A549 (cell line): ENCODE measurements around the gene HS3ST6. TPM values are rescaled to one million over a fixed set of nuclear protein-coding genes. Genes with fewer than 3 reads are reported as not detected.
A peak's percentile ranks its signal among the peaks of the same experiment; 100 is the strongest.
"Not testable (repeated sequence)": the region's sequence is repeated elsewhere in the genome, so short reads cannot be mapped to it uniquely, and the experiment has no call there.

ENCODE experiments used
- ATAC-seq, 2 experiments: fragments of 200-7000 bp in 1 of 2; fragments of >200 bp in 1 of 2; cut with Nextera tagmentation in 1 of 2; cut with Tn5 transposase in 1 of 2; 3 replicates each; pipeline versions ENCODE4 v1.8.0 to v1.9.1; 2018 to 2020; ENCODE audit warnings: mild to moderate bottlenecking in 1 of 2, moderate library complexity in 1 of 2
- CTCF ChIA-PET: fragments of 300-600 bp; sonication (Branson Sonifier 250); formaldehyde crosslinking; extraction: SDS; loops from one replicate; lab custom pipeline; 2021; ENCODE audit warnings: antibody characterized with exemption, inconsistent platforms; lab: Yijun Ruan, JAX
- POLR2A ChIA-PET: fragments of 350-600 bp; formaldehyde crosslinking; extraction: SDS; loops from one replicate; lab custom pipeline; 2021; ENCODE audit warnings: antibody characterized with exemption, inconsistent platforms; lab: Yijun Ruan, JAX
- DNase-seq, 2 experiments: peaks; one replicate each; pipeline versions ENCODE4 v3.0.0 to v3.0.0-alpha.2; 2011 to 2016; ENCODE audit warnings: low read depth in 1 of 2, low spot score in 1 of 2
- FAIRE-seq: peaks from 2 replicates; lab custom pipeline; 2011; peaks lifted over from hg19 to GRCh38; lab: Jason Lieb, UNC
- H3K27ac ChIP-seq, 2 experiments: fragments of >200 bp; sonication (Bioruptor Twin); formaldehyde crosslinking; 3 replicates each; pipeline ENCODE4 v1.5.1; 2016 to 2017
- H3K4me1 ChIP-seq: fragments of >200 bp; sonication (Bioruptor Twin); formaldehyde crosslinking; 3 replicates; pipeline ENCODE4 v1.6.1; 2016
- H3K4me2 ChIP-seq: fragments of >200 bp; sonication (Bioruptor Twin); formaldehyde crosslinking; 3 replicates; pipeline ENCODE4 v1.6.1; 2016
- H3K4me3 ChIP-seq: fragments of >200 bp; sonication (Bioruptor Twin); formaldehyde crosslinking; 3 replicates; pipeline ENCODE4 v1.5.1; 2016
- H3K9me3 ChIP-seq: fragments of >200 bp; sonication (Bioruptor Twin); formaldehyde crosslinking; 3 replicates; pipeline ENCODE4 v1.6.1; 2016
- BCL3 ChIP-seq: fragments of >200 bp; sonication (Bioruptor Twin); formaldehyde crosslinking; IDR thresholded peaks from 3 replicates; pipeline ENCODE4 v1.6.1; 2016
- E2F6 ChIP-seq: IDR thresholded peaks from 2 replicates; pipeline ENCODE4 v1.6.1; 2012; ENCODE audit warnings: low read depth, borderline replicate concordance
- EP300 ChIP-seq, 2 experiments: fragments of >200 bp; sonication (Bioruptor Twin); formaldehyde crosslinking; IDR thresholded peaks; 2 replicates in 1 of 2; 3 replicates in 1 of 2; pipeline ENCODE4 v1.6.1; 2016 to 2017
- FOSL2 ChIP-seq, 2 experiments: fragments of 450-650 bp in 1 of 2; fragments of >200 bp in 1 of 2; sonication (Bioruptor Twin) in 1 of 2; formaldehyde crosslinking; IDR thresholded peaks; 2 replicates each; pipeline versions ENCODE4 v1.5.0 to v1.6.1; 2016 to 2020; ENCODE audit warnings: mild to moderate bottlenecking in 1 of 2, moderate library complexity in 1 of 2
- HEYL ChIP-seq: fragments of 250-450 bp; sonication (Bioruptor Pico); IDR thresholded peaks from 2 replicates; pipeline ENCODE4 v1.8.0; 2021; ENCODE audit warnings: mild to moderate bottlenecking, moderate library complexity
- HOXA7 ChIP-seq: fragments of 250-450 bp; sonication (Bioruptor Pico); IDR thresholded peaks from 2 replicates; pipeline ENCODE4 v1.5.0; 2020; ENCODE audit warnings: mild to moderate bottlenecking, moderate library complexity
- JUNB ChIP-seq: fragments of >200 bp; sonication (Bioruptor Twin); formaldehyde crosslinking; IDR thresholded peaks from 2 replicates; pipeline ENCODE4 v1.6.1; 2016
- MAX ChIP-seq: IDR thresholded peaks from 2 replicates; pipeline ENCODE4 v1.6.1; 2012
- MAZ ChIP-seq: fragments of 150-350 bp; IDR thresholded peaks from 2 replicates; pipeline ENCODE4 v1.6.1; 2014; ENCODE audit warnings: antibody characterized with exemption, low read depth, low read length, borderline replicate concordance
- PBX3 ChIP-seq: IDR thresholded peaks from 2 replicates; pipeline ENCODE4 v1.6.1; 2012
- PHF8 ChIP-seq: fragments of 200-600 bp; sonication (generic); IDR thresholded peaks from 2 replicates; pipeline ENCODE4 v1.6.1; 2016; ENCODE audit warnings: low read depth, mild to moderate bottlenecking, antibody characterized with exemption, moderate library complexity, borderline replicate concordance
- SMC3 ChIP-seq: fragments of >200 bp; sonication (Bioruptor Twin); formaldehyde crosslinking; IDR thresholded peaks from 3 replicates; pipeline ENCODE4 v1.6.1; 2018; ENCODE audit warnings: inconsistent platforms
- SREBF2 ChIP-seq: fragments of 450-650 bp; IDR thresholded peaks from 2 replicates; pipeline ENCODE4 v1.6.1; 2014; ENCODE audit warnings: mild to moderate bottlenecking, moderate library complexity
- ZC3H11A ChIP-seq: fragments of 450-650 bp; IDR thresholded peaks from 2 replicates; pipeline ENCODE4 v1.6.1; 2014; ENCODE audit warnings: antibody characterized with exemption, mild to moderate bottlenecking
- ZNF302 ChIP-seq: fragments of 250-450 bp; sonication (Bioruptor Pico); IDR thresholded peaks from 2 replicates; pipeline ENCODE4 v1.9.0; 2021; ENCODE audit warnings: inconsistent platforms, mild to moderate bottlenecking, moderate library complexity
- WGBS: methylation state at CpG from one replicate; pipeline ENCODE4 v1.1.6; 2017; ENCODE audit errors: missing lambda C conversion rate; 5-methylcytosine and 5-hydroxymethylcytosine counted together
- polyA plus RNA-seq, 4 experiments: library from polyadenylated mRNA; depleted of rRNA in 3 of 4; stranded (reverse); fragments of >200 nt; fragmentation: RNase III in 1 of 4; extraction: RNeasy Plus Mini Kit Qiagen cat#74134 plus additional on column Dnase treatment in 1 of 4; gene quantifications; 2 replicates in 3 of 4; 3 replicates in 1 of 4; pipeline ENCODE4 v1.2.3, GENCODE V29; 2011 to 2017

The HS3ST6 gene
- polyA plus RNA-seq, 2 of the 4 experiments (the other 2 are of a cell fraction): 1.5 to 2.0 TPM

GRCh38 chr16:1876468-1876867 lies 41.7 kb downstream of the HS3ST6 start (continued):
- TF ChIP-seq EP300 (IDR thresholded peaks at IDR 0.05) (no peak), HOXA7 (CRISPR knock-in tag) (no peak), HEYL (CRISPR knock-in tag) (no peak), SMC3 (no peak), FOSL2 (IDR thresholded peaks at IDR 0.05) (no peak), FOSL2 (CRISPR knock-in tag; IDR thresholded peaks at IDR 0.05) (no peak), ZC3H11A (no peak), JUNB (no peak)

- H3K4me3 ChIP-seq, POLR2A ChIA-PET, FAIRE-seq, DNase-seq, H3K9me3 ChIP-seq, H3K4me2 ChIP-seq, ATAC-seq, H3K27ac ChIP-seq: not testable (repeated sequence)
- WGBS: 92% methylated on average over 13 of the region's 13 CpGs
- CTCF ChIA-PET: interaction anchor here (0.8 to 25.7 kb wide), 5 partner anchors 8 to 55 kb away, joined by 3 to 396 read pairs (median 4); no protein-coding TSS in a partner anchor
- peaks cover 21% of the 10 kb centered on the region for H3K4me1 ChIP-seq
Measured at GRCh38 chr16:1876066-1876465, 42.1 kb downstream of the HS3ST6 start.

GRCh38 chr16:1874854-1875253 lies 43.4 kb downstream of the HS3ST6 start:
- no peak for TF ChIP-seq EP300 (IDR thresholded peaks at IDR 0.05)
- CTCF ChIA-PET: interaction anchor here (1.0 to 25.7 kb wide), 5 partner anchors 10 to 56 kb away, joined by 3 to 396 read pairs (median 8); no protein-coding TSS in a partner anchor
- no peaks in the 10 kb centered on the region for H3K9me3 ChIP-seq
- no peak for DNase-seq
- no peak overlapping the region for H3K4me3 ChIP-seq
- ATAC-seq: no peak
- H3K4me2 ChIP-seq: no peak overlapping the region
- no peak for FAIRE-seq
- peaks cover 27% of the 10 kb centered on the region for H3K4me1 ChIP-seq
- WGBS: 67% methylated on average over 6 of the region's 6 CpGs
- POLR2A ChIA-PET: no interaction called here
- H3K27ac ChIP-seq: no peak overlapping the region

GRCh38 chr16:1871974-1872635 lies 46.1 kb downstream of the HS3ST6 start, which contains the start of gene MEIOB:
Gene MEIOB, minus strand, starts transcription at chr16:1872164. Its CDS starts 3,989 bp downstream, at chr16:1868175.
- DNase-seq (peak; percentile 46 to 82), ATAC-seq (peak; percentile 42 to 59; a peak in 5 of 6 replicates), FAIRE-seq (no peak)
- Histone ChIP-seq H3K4me1 (peaks cover 28% of the 10 kb centered on the region), H3K27ac (peak within 1 kb of the TSS; percentile 79 to 88), H3K9me3 (no peaks in the 10 kb centered on the region), H3K4me2 (peak within 1 kb of the TSS; percentile 83), H3K4me3 (peak within 1 kb of the TSS; percentile 46)
- whole genome bisulfite sequencing: 40% methylated on average over 39 of the region's 68 CpGs
- CTCF ChIA-PET: interaction anchor here (1.0 to 25.7 kb wide), 3 partner anchors 52 to 70 kb away, joined by 3 to 396 read pairs (median 8); no protein-coding TSS in a partner anchor
- POLR2A ChIA-PET: no interaction called here
- no peak for TF ChIP-seq JUNB
- TF ChIP-seq MAX: peak; percentile 65
- no peak for TF ChIP-seq BCL3
- peak; percentile 42; the same call in 1 of the 2 replicates for TF ChIP-seq E2F6
- TF ChIP-seq PHF8: no peak; the same call in 1 of the 2 replicates
- TF ChIP-seq ZNF302 (CRISPR knock-in tag): no peak
- no peak for TF ChIP-seq PBX3
- 0 out of 2 replicates have a peak, but pooled peaks have one; percentile 29 for TF ChIP-seq MAZ
- no peak for TF ChIP-seq SREBF2
